Panc1 (cell line): Measurements from ENCODE around the gene GRK7. TPM values are rescaled to one million over a fixed set of nuclear protein-coding genes. Genes with fewer than 3 reads are reported as not detected.

Experiments
- ATAC-seq: fragments of 200-7000 bp; cut with Tn5 transposase; 2 replicates; pipeline ENCODE4 v1.9.1; 2020; ENCODE audit warnings: mild to moderate bottlenecking, moderate library complexity
- BruUV-seq: library from RNA; stranded (reverse); fragments of 400-500 nt; replicated peaks from 2 replicates; lab custom pipeline; 2021; lab: Mats Ljungman, UMichigan
- CTCF ChIA-PET: fragments of 300-600 bp; sonication (Branson Sonifier 250); formaldehyde crosslinking; loops from one replicate; lab custom pipeline; 2022; ENCODE audit warnings: antibody characterized with exemption; lab: Charles Lee
- POLR2A ChIA-PET: fragments of 300-600 bp; sonication (Branson Sonifier 250); formaldehyde crosslinking; loops from one replicate; lab custom pipeline; 2022; ENCODE audit warnings: antibody characterized with exemption; lab: Charles Lee
- DNase-seq: peaks from one replicate; pipeline ENCODE4 v3.0.0-alpha.2; 2010; ENCODE audit warnings: low read depth, low spot score
- H3K27ac ChIP-seq: 2 replicates; pipeline ENCODE4 v1.5.1; 2011; ENCODE audit warnings: mild to moderate bottlenecking, low read length, inconsistent platforms
- H3K27me3 ChIP-seq: fragments of 200-500 bp; sonication (Bioruptor generic); 2 replicates; pipeline ENCODE4 v1.6.0; 2014; ENCODE audit warnings: low read length, inconsistent platforms; ENCODE audit not compliant: control insufficient read depth, insufficient read depth
- H3K36me3 ChIP-seq: fragments of 200-500 bp; sonication (Bioruptor generic); 2 replicates; pipeline ENCODE4 v1.5.1; 2014; ENCODE audit warnings: inconsistent platforms, mild to moderate bottlenecking, low read length, moderate library complexity; ENCODE audit not compliant: control insufficient read depth, insufficient read depth
- H3K4me1 ChIP-seq: 2 replicates; pipeline ENCODE4 v1.5.1; 2011; ENCODE audit warnings: inconsistent platforms, mild to moderate bottlenecking, low read length, moderate library complexity; ENCODE audit not compliant: control insufficient read depth, insufficient read depth
- H3K4me3 ChIP-seq, 2 experiments: 2 replicates each; pipeline ENCODE4 v1.5.1; 2011 to 2012; ENCODE audit warnings: low read depth in 2 of 2, low read length in 2 of 2, mild to moderate bottlenecking in 2 of 2, inconsistent platforms in 1 of 2, moderate library complexity in 1 of 2
- H3K9me3 ChIP-seq: fragments of 200-500 bp; sonication (Bioruptor generic); 2 replicates; pipeline ENCODE4 v1.5.1; 2014; ENCODE audit warnings: low read depth, mild to moderate bottlenecking, inconsistent platforms, low read length, moderate library complexity; ENCODE audit not compliant: control insufficient read depth, insufficient read depth
- POLR2AphosphoS5 ChIP-seq: IDR thresholded peaks from 2 replicates; pipeline ENCODE4 v1.6.1; 2012; ENCODE audit warnings: mild to moderate bottlenecking, low read depth, low read length, moderate library complexity
- SIN3A ChIP-seq: IDR thresholded peaks from 2 replicates; pipeline ENCODE4 v1.6.1; 2012; ENCODE audit warnings: low read depth, mild to moderate bottlenecking, low read length, moderate library complexity, borderline replicate concordance; ENCODE audit not compliant: insufficient read depth
- TCF7L2 ChIP-seq: IDR thresholded peaks from 2 replicates; pipeline ENCODE4 v1.6.1; 2011; ENCODE audit warnings: mild to moderate bottlenecking, low read depth, low read length, inconsistent platforms
- in situ Hi-C: cut with HindIII; loops from 2 replicates; pipeline ENCODE4 v1.10.0; 2016; ENCODE audit warnings: low sequenced_read_pairs, low pct_unique_long_range_greater_than_20kb
- intact Hi-C: fragments of 100-400 bp; cut with micrococcal nuclease; formaldehyde crosslinking; loops from one replicate; pipeline ENCODE4 v1.10.0; 2022; ENCODE audit not compliant: unreplicated experiment
- total RNA-seq: library from RNA; stranded (reverse); gene quantifications from one replicate; pipeline ENCODE4 v1.2.1, GENCODE V29; 2021; ENCODE audit not compliant: unreplicated experiment
- TF ChIP-seq, protein P1 (sequence below), 2 experiments: IDR thresholded peaks; 2 replicates each; pipeline ENCODE4 v1.6.1; 2011 to 2012; ENCODE audit warnings: low read depth in 2 of 2, control low read depth in 1 of 2, low read length in 1 of 2, mild to moderate bottlenecking in 1 of 2, moderate library complexity in 1 of 2; ENCODE audit not compliant: insufficient read depth in 1 of 2
- TF ChIP-seq, protein P2 (sequence below): fragments of 450-650 bp; IDR thresholded peaks from 2 replicates; pipeline ENCODE4 v1.5.1; 2017; ENCODE audit warnings: mild to moderate bottlenecking

GRK7 gene
- total RNA-seq, 1 experiment from 2014 or later: 0.10 TPM

DNA sequence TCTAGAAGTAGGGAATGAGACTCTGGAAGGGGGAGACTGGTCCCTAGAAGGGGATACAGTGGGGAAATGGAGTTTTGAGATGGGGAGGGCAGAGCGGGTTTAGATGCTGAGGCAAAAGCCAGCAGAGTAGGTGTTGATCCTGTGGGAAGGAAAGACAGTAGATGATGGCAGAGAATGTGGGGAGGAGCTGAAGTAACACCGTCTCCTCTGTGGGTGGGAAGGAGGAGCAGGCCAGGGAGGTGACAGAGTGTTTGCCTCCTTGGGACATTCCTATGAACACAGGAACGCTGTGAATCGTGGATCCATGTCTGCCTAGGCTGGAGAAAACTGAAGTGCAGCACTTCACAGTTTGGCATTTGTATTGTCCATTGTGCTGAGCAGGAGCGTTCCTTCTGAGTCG lies 20.4 kb downstream of the GRK7 start:
- Histone ChIP-seq H3K27ac (no peak overlapping the region), H3K36me3 (no peaks in the 10 kb centered on the region), H3K27me3 (no peaks in the 10 kb centered on the region), H3K9me3 (no peaks in the 10 kb centered on the region), H3K4me3 (no peak overlapping the region), H3K4me1 (no peaks in the 10 kb centered on the region)
- CTCF ChIA-PET: no interaction called here
- POLR2A ChIA-PET: no interaction called here
- DNase-seq (no peak), ATAC-seq (no peak)
- intact Hi-C loops: no loop called here
- TF ChIP-seq, protein P1, sequence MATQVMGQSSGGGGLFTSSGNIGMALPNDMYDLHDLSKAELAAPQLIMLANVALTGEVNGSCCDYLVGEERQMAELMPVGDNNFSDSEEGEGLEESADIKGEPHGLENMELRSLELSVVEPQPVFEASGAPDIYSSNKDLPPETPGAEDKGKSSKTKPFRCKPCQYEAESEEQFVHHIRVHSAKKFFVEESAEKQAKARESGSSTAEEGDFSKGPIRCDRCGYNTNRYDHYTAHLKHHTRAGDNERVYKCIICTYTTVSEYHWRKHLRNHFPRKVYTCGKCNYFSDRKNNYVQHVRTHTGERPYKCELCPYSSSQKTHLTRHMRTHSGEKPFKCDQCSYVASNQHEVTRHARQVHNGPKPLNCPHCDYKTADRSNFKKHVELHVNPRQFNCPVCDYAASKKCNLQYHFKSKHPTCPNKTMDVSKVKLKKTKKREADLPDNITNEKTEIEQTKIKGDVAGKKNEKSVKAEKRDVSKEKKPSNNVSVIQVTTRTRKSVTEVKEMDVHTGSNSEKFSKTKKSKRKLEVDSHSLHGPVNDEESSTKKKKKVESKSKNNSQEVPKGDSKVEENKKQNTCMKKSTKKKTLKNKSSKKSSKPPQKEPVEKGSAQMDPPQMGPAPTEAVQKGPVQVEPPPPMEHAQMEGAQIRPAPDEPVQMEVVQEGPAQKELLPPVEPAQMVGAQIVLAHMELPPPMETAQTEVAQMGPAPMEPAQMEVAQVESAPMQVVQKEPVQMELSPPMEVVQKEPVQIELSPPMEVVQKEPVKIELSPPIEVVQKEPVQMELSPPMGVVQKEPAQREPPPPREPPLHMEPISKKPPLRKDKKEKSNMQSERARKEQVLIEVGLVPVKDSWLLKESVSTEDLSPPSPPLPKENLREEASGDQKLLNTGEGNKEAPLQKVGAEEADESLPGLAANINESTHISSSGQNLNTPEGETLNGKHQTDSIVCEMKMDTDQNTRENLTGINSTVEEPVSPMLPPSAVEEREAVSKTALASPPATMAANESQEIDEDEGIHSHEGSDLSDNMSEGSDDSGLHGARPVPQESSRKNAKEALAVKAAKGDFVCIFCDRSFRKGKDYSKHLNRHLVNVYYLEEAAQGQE (IDR thresholded peaks at IDR 0.05; ENCODE audit: insufficient read depth in 1 of 2, low read depth in 2 of 2, low read length in 1 of 2): no peak
- TF ChIP-seq SIN3A (no peak), TCF7L2 (no peak), POLR2AphosphoS5 (no peak)
- TF ChIP-seq, protein P2, sequence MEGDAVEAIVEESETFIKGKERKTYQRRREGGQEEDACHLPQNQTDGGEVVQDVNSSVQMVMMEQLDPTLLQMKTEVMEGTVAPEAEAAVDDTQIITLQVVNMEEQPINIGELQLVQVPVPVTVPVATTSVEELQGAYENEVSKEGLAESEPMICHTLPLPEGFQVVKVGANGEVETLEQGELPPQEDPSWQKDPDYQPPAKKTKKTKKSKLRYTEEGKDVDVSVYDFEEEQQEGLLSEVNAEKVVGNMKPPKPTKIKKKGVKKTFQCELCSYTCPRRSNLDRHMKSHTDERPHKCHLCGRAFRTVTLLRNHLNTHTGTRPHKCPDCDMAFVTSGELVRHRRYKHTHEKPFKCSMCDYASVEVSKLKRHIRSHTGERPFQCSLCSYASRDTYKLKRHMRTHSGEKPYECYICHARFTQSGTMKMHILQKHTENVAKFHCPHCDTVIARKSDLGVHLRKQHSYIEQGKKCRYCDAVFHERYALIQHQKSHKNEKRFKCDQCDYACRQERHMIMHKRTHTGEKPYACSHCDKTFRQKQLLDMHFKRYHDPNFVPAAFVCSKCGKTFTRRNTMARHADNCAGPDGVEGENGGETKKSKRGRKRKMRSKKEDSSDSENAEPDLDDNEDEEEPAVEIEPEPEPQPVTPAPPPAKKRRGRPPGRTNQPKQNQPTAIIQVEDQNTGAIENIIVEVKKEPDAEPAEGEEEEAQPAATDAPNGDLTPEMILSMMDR: no peak
- in situ Hi-C loops: no loop called here
- no TSS peak for BruUV-seq

DNA sequence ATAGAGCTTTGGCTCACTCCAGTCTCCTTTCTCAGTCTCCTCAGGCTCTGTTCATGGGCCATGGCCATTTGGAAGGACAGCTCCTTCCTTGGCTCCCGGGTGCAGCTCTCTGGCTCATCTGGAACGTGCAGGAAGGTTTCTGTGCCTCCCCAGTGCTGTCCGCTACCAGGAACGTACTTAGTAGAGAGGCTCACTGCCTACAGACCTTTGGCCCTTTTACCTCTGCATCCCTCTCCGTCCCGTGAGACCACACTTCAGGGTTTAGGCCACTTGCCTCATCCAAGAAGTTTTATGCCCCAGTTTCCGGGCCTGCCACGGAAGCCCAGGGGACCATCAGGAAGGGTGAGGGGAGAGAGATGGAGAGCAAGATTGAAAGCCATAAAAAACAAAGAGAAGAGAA lies 20.9 kb downstream of the GRK7 start:
- DNase-seq (no peak), ATAC-seq (no peak)
- no peaks in the 10 kb centered on the region for H3K36me3 ChIP-seq
- no TSS peak for BruUV-seq
- CTCF ChIA-PET: no interaction called here
- H3K9me3 ChIP-seq: no peaks in the 10 kb centered on the region
- H3K27ac ChIP-seq: no peak overlapping the region
- H3K27me3 ChIP-seq: no peaks in the 10 kb centered on the region
- no peak overlapping the region for H3K4me3 ChIP-seq
- intact Hi-C loops (no loop called here), in situ Hi-C loops (no loop called here)
- TF ChIP-seq POLR2AphosphoS5: no peak
- no peak for TF ChIP-seq TCF7L2
- TF ChIP-seq, protein P1 (IDR thresholded peaks at IDR 0.05; ENCODE audit: insufficient read depth in 1 of 2, low read depth in 2 of 2, low read length in 1 of 2): no peak
- no peak for TF ChIP-seq SIN3A
- TF ChIP-seq, protein P2: no peak
- H3K4me1 ChIP-seq: no peaks in the 10 kb centered on the region
- POLR2A ChIA-PET: no interaction called here
